NOMO-1 (cell line): ENCODE results near the gene SLC27A3.
"Not testable (repeated sequence)": the region's sequence is repeated elsewhere in the genome, so short reads cannot be mapped to it uniquely, and the experiment has no call there.

ENCODE experiments used
- DNase-seq, 2 experiments: peaks; one replicate each; lab custom pipeline; 2025; ENCODE audit not compliant: unreplicated experiment in 2 of 2; lab: John Stamatoyannopoulos, UW

SLC27A3 gene

DNA sequence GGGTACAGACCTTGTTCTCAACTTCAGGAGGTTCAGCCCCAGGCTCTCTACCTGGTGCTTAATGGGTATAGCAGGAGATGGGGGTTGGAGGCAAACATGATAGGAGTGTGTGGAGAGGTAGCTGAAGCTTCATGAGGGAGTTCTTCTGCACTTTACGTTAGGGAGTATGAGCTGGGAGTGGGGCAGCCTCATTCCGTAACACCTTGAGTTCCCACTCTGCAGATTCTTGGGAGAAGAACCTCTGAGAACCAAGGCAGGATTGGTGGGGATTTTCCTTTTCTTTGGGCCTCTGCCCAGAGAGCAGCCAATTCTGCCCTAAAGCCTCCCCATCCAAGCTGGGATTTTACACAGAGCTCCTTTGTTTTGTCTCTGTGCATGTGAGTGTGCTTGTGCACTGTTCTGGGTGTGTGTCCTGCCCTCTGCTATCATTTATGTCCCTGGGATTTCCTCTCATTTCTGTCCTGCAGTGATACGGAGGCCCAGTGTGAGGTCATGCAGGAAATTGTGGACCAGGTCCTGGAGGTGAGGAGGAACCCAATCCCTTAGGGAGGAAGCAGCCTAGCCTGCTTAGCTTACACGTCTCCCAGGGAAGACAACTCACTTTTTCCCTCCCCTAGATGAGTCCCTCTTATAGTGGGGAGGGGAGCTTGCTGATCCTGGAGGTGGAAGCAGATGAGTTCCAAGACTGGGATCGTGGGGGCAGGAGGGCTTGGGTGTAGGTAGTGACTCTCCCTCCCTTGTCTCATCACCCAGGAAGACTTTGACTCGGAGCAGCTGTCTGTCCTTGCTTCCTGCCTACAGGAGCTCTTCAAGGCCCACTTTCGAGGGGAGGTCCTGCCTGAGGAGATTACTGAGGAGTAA, 11.6 kb upstream of the SLC27A3 start:
- DNase-seq, result no peak

GRCh38 chr1:153764310-153764709, 10.9 kb upstream of the SLC27A3 start:
- no peak for DNase-seq

DNA sequence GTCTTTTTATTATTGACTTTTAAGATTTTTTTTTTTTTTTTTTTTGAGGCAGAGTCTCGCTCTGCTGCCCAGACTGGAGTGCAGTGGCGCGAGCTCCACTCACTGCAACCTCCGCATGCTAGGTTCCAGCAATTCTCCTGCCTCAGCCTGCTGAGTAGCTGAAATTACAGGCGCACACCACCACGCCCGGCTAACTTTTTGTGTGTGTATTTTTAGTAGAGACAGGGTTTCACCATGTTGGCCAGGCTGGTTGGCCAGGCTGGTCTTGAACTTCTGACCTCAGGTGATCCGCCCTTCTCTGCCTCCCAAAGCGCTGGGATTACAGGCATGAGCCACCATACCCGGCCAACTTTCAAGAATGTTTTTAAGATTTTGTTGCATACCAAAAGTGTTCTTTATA, 8.5 kb upstream of the SLC27A3 start:
- DNase-seq, result not testable (repeated sequence)

DNA sequence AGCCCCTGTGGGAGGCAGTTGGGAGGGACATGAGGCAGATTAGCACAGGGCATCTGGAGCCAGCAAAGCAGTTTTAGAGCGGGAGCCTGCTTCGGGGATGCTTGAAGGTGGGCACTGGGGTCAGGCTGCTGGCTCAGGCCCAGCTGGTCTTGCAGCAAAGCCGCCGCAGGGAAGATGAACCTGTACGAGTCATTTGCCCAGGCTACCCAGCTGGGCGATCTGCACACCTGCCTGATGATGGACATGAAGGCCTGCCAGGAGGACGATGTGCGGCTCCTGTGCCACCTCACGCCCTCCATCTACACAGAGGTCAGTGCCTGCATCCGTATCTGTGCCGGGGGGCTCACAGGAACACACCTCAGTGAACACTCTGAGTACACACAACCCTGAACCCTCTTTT, 7.7 kb upstream of the SLC27A3 start:
- no peak for DNase-seq

DNA sequence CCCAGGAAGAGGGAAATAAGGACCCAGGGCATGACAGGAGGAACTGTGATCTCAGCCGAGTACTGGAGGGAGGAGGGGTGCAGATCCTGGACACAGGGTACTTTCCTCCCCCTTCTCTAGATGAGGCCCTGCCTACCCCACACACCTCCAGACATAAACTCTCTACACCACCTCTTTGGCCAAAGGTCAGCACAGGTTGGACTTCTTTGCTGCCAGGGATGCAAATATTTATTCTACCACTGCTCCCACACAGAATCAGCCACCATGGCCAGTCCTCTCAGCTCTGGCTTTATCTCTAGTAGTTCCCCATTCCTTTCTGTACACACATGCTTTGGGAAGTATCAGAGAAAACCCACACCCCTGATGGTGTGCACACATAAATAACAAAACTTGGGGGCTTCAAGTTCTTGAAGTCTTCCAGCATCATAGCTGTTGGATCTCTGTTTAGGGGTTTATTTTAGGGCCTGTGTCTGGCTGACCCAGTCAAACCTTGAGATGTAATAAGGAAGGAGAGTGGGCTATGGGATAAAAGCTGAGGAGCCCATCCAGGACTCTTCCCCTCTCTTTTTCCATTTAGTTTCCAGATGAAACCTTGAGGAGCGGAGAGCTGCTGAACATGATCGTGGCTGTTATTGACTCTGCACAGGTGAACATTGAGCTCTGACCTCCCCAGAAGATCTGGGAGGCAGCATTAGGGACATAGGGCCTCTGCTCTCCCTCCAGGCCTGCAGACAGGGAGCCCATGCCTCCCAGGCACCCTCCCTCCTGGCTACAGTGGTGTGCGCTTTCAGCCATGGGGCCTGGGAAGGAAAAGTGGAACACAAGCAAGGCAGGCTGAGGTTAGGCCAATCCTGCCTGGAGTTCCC, 6.7 kb upstream of the SLC27A3 start:
- no peak for DNase-seq

GRCh38 chr1:153769221-153769620, 6.0 kb upstream of the SLC27A3 start:
- no peak for DNase-seq

- DNase-seq, result no peak
These were observed 4.4 kb upstream of the SLC27A3 start for GRCh38 chr1:153770797-153771196.

GRCh38 chr1:153771261-153771660, 3.9 kb upstream of the SLC27A3 start:
- no peak for DNase-seq

DNA sequence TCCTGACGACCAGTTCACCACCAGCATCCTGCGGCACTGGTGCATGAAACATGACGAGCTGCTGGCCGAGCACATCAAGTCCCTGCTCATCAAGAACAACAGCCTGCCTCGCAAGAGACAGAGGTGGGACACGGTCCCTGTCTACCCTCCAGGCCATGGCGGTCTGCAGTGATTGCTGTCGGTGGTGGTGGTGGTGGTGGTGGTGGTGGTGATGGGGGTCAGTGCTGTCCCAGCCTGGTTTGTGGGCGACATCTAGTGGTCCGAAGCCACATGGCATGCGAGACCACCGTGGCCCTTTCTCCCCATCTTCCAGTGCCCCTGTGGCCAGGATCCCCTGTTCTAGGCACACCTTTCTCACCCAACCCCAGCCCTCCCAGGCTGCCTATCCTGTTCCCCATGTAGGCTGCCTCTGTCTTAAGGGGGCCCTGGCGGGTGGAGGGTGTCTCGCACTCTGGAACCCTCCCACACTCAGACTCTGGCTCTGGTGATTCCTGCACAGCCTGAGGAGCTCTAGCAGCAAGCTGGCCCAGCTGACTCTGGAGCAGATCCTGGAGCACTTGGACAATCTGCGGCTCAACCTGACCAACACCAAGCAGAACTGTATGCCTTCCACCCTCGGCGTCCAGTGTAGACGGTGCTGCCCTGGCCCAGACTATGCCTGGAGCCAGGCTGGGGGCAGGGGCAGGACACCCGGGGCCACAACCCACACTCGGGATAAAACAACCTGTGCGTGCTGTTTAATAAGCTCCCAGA, 3.2 kb upstream of the SLC27A3 start:
- no peak for DNase-seq

DNA sequence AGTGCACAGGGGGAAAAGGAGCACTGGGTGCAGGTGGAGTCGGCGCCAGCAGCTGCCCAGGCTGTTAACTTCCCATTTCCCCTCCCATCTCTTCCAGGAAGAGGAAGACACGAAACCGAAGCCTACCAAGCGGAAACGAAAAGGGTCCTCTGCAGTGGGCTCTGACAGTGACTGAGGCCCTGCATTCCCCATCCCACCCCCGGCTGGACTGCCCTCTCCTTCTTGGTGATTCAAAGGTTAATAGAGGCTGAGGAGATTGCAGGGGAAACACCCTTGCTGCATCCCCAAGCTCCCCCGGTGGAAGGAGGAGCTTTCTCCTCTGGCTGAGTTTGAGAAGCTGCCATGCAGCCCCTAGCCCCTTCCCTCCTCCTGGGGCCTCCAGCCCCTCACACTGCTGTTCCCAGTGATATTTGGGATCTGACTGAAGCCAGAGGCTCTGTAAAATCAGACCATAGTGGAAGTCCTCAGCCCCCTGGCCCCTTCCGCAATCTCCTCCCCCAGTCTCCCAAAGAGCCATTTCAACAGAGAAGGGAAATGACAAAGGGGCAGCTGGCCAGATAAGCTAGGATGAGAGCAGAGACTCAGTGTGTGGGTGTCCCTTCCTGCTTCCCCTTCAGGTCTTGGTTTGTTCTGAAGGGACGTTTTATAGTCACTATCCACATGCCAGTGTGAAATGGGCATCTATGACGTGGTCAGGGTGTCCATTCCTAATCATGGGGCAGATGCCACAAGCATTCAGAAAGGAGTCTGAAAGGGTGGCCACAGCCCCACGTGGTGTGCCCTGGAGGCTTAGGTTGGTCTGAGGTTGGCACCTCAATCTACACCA, 1.9 kb upstream of the SLC27A3 start:
- no peak for DNase-seq

DNA sequence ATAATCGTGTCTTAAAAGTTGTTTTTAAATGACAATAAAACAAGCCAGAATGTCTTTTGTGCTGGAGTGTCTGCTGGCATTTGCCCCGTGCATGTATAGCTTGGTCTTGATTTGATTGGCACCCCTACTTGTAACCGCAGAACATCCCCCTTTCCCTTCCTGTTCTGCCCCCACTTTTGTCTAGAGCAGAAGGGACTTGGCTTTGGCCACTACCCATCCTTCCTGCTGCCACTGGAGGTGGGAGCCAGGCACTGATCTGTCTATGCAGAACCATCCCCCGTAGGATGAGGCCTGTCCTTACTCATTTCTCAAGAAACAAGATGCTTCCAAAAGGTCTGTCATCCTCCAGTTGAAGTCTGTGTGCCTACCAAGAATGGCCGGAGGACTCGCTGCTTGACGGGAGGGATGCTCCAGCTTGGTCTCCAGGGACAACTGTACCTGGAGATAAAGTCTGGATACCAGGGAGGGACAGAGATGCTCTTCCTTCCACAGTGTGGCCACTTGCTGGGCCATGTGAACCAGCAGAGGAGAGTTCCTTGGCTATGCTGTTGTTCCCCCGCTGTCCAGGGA, 1.1 kb upstream of the SLC27A3 start:
- no peak for DNase-seq

- DNase-seq, result peak; percentile 47 to 58
These were observed 486 bp downstream of the SLC27A3 start for GRCh38 chr1:153775458-153776327.

GRCh38 chr1:153776352-153776751, 1.1 kb downstream of the SLC27A3 start:
- DNase-seq, result no peak

DNA sequence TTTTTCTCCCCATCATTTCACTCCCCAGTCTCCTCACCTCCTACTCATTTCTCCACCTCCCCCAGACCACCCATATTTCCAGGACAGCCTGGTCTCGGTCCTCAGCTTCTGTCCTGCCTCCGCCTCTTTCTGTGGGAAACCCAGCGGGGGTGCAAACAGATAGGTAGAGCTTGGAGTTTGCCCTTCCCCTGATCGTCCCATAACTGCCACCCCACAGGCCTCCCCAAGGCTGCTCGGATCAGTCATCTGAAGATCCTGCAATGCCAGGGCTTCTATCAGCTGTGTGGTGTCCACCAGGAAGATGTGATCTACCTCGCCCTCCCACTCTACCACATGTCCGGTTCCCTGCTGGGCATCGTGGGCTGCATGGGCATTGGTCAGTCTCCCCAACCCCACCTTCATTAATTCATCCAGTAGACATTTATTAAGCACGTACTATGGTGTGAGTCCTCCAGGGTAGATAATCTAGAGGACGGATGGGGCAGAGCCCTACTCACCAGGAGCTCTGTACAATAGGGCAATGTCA, 1.7 kb downstream of the SLC27A3 start:
- no peak for DNase-seq

DNA sequence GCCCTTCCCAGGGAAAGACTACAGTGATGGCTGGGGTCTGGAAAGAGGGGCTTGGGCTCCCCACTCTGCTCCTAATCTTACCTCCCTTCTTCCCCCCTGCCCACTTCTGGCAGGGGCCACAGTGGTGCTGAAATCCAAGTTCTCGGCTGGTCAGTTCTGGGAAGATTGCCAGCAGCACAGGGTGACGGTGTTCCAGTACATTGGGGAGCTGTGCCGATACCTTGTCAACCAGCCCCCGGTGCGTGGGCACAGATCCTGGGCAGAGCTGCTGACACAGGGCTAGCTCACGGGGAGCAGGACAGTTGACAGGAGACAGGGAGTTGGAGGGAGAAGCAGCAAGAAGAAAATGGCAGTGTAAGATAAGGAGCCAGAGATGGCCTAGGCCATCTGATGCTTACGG, 2.4 kb downstream of the SLC27A3 start:
- no peak for DNase-seq

DNA sequence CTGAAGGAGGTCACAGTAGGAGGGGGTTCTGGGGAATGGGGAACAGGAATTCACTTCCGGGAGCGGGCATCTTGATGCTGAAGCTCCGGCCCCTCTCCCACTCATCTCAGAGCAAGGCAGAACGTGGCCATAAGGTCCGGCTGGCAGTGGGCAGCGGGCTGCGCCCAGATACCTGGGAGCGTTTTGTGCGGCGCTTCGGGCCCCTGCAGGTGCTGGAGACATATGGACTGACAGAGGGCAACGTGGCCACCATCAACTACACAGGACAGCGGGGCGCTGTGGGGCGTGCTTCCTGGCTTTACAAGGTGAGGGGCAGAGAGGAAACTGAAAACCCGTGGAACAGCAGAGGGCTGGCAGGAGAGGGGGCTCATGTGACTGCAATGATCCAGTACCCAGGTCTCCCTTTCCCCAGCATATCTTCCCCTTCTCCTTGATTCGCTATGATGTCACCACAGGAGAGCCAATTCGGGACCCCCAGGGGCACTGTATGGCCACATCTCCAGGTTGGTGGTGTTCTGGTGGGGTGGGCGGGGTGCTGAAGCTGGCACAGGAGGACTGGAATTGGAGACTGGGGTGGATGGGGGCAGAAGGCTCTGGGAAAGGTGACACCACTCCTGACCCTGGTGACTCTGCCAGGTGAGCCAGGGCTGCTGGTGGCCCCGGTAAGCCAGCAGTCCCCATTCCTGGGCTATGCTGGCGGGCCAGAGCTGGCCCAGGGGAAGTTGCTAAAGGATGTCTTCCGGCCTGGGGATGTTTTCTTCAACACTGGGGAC, 3.0 kb downstream of the SLC27A3 start:
- no peak for DNase-seq

DNA sequence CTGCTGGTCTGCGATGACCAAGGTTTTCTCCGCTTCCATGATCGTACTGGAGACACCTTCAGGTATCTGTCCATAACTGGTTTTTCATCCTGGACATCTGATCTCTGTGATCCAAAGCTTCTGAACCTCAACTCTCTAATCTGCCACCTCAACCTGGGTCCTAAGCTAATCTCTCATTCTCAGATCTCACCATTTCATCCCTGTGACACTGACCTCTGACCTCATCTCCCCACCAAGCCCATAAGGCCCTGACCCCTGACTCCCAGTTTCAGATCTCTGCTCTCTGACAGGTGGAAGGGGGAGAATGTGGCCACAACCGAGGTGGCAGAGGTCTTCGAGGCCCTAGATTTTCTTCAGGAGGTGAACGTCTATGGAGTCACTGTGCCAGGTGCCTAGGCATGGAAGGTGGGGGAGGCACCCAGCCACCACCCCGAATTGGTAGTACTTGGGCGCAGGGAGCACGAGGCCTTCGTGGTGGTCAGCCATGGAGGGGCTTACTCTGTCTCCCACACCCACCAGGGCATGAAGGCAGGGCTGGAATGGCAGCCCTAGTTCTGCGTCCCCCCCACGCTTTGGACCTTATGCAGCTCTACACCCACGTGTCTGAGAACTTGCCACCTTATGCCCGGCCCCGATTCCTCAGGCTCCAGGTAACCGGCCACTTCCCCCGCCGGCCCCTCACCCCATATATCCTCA, 3.8 kb downstream of the SLC27A3 start:
- DNase-seq, result no peak
